Transverse colon (tissue), 4 donors: Measurements from ENCODE around the gene PTPRC. TPM values are rescaled to one million over a fixed set of nuclear protein-coding genes. Genes with fewer than 3 reads are reported as not detected.

ENCODE experiments used
- DNase-seq: peaks from one replicate; pipeline ENCODE4 v3.0.0-alpha.2; 2019
- H3K27ac ChIP-seq, 4 donors: fragments of 200-600 bp; sonication (generic); 2 replicates each; pipeline ENCODE4 v1.5.1; 2016 to 2018; ENCODE audit warnings: inconsistent platforms in 4 of 4
- H3K27me3 ChIP-seq: fragments of 200-600 bp; sonication (generic); 2 replicates; pipeline ENCODE4 v1.5.1; 2017; ENCODE audit warnings: inconsistent platforms
- H3K36me3 ChIP-seq, 4 donors: fragments of 200-600 bp; sonication (generic); 2 replicates each; pipeline ENCODE4 v1.5.1; 2017 to 2019; ENCODE audit warnings: inconsistent platforms in 4 of 4
- H3K4me1 ChIP-seq, 4 donors: fragments of 200-600 bp; sonication (generic); 2 replicates each; pipeline ENCODE4 v1.5.1; 2017 to 2020; ENCODE audit warnings: inconsistent platforms in 4 of 4
- H3K4me3 ChIP-seq, 4 donors: fragments of 200-600 bp; sonication (generic); 1 replicate in 1 of 4; 2 replicates in 3 of 4; pipeline versions ENCODE4 v1.5.1 to v1.6.1; 2017 to 2019; ENCODE audit warnings: inconsistent platforms in 4 of 4
- H3K9me3 ChIP-seq, 2 donors: fragments of 200-600 bp; sonication (generic); 2 replicates each; pipeline ENCODE4 v1.5.1; 2017 to 2019; ENCODE audit warnings: inconsistent platforms in 2 of 2
- EP300 ChIP-seq: sonication (generic); formaldehyde crosslinking; IDR thresholded peaks from one replicate; pipeline ENCODE4 v1.6.1; 2017; ENCODE audit warnings: antibody characterized with exemption, low read depth
- POLR2A ChIP-seq: fragments of 450-650 bp; IDR thresholded peaks from one replicate; pipeline ENCODE4 v1.6.1; 2016; ENCODE audit warnings: antibody characterized with exemption, mild to moderate bottlenecking, moderate library complexity
- POLR2AphosphoS5 ChIP-seq, 3 donors: sonication (generic); formaldehyde crosslinking; IDR thresholded peaks; one replicate each; pipeline ENCODE4 v1.6.1; 2016; ENCODE audit warnings: antibody characterized with exemption in 3 of 3
- WGBS, 2 donors: methylation state at CpG; one replicate each; pipeline ENCODE4 v1.1.5; 2018; ENCODE audit warnings: low coverage in 1 of 2; 5-methylcytosine and 5-hydroxymethylcytosine counted together
- in situ Hi-C, 4 donors: fragments of 200-750 bp; cut with MboI; loops; one replicate each; pipeline versions ENCODE4 v1.15.0 to v1.15.1; 2017; ENCODE audit warnings: low sequenced_read_pairs in 3 of 4, low pct_ligation_motif_present in 1 of 4, low pct_unique_long_range_greater_than_20kb in 1 of 4
- intact Hi-C: fragments of 100-400 bp; cut with DNase I; formaldehyde crosslinking; loops from one replicate; pipeline ENCODE4 v1.15.1; 2023; ENCODE audit warnings: low total_unique reads
- total RNA-seq, 4 donors: library from RNA; depleted of rRNA; stranded (reverse); fragments of >200 nt; gene quantifications; one replicate each; pipeline ENCODE4 v1.1.0, GENCODE V29; 2016
- TF ChIP-seq, protein P1 (sequence below), 5 experiments: fragments of 200-600 bp in 3 of 5; fragments of 450-650 bp in 2 of 5; sonication (generic) in 3 of 5; IDR thresholded peaks; 1 replicate in 2 of 5; 2 replicates in 3 of 5; pipeline ENCODE4 v1.5.1; 2016 to 2017; ENCODE audit warnings: antibody characterized with exemption in 5 of 5, inconsistent platforms in 3 of 5, mild to moderate bottlenecking in 2 of 5, moderate library complexity in 1 of 5

PTPRC gene
- total RNA-seq, 4 donors from 2014 or later: 6.4 to 50.7 (median 25.6) TPM

DNA sequence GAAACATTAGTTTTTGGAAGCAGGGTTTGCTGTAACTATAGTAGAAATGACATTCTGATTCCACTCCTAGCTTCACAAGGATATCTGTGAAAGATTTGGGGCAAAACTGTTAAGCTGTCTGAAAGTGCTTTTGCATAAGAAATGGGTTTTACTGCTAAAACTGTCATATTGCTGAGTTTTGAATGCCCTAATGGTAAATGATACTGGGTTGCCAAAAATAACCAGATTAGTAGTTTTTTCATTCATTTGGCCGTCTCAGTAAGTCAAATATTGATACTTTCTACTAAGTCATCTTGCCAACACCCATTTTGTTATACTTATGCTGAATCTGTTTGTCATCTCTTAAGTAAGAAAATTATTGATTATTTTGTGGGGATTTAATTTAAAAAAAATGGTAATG, 399 bp upstream of the PTPRC start:
- 48 to 63% methylated on average over 1 of the region's 1 CpG for WGBS, 2 donors
- intact Hi-C loops: no loop called here
- no peaks in the 10 kb centered on the region for H3K27me3 ChIP-seq
- no peak overlapping the region for H3K4me3 ChIP-seq
- H3K36me3 ChIP-seq: no peaks in the 10 kb centered on the region
- no peaks in the 10 kb centered on the region for H3K4me1 ChIP-seq
- in situ Hi-C loops: no loop called here
- TF ChIP-seq POLR2A (no peak), POLR2AphosphoS5 (IDR thresholded peaks at IDR 0.05) (no peak), EP300 (no peak)
- TF ChIP-seq, protein P1, sequence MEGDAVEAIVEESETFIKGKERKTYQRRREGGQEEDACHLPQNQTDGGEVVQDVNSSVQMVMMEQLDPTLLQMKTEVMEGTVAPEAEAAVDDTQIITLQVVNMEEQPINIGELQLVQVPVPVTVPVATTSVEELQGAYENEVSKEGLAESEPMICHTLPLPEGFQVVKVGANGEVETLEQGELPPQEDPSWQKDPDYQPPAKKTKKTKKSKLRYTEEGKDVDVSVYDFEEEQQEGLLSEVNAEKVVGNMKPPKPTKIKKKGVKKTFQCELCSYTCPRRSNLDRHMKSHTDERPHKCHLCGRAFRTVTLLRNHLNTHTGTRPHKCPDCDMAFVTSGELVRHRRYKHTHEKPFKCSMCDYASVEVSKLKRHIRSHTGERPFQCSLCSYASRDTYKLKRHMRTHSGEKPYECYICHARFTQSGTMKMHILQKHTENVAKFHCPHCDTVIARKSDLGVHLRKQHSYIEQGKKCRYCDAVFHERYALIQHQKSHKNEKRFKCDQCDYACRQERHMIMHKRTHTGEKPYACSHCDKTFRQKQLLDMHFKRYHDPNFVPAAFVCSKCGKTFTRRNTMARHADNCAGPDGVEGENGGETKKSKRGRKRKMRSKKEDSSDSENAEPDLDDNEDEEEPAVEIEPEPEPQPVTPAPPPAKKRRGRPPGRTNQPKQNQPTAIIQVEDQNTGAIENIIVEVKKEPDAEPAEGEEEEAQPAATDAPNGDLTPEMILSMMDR (IDR thresholded peaks at IDR 0.05): no peak
- peak overlapping the region; percentile 49 to 71 (median 63) for H3K27ac ChIP-seq
- DNase-seq: no peak
- H3K9me3 ChIP-seq: no peaks in the 10 kb centered on the region

DNA sequence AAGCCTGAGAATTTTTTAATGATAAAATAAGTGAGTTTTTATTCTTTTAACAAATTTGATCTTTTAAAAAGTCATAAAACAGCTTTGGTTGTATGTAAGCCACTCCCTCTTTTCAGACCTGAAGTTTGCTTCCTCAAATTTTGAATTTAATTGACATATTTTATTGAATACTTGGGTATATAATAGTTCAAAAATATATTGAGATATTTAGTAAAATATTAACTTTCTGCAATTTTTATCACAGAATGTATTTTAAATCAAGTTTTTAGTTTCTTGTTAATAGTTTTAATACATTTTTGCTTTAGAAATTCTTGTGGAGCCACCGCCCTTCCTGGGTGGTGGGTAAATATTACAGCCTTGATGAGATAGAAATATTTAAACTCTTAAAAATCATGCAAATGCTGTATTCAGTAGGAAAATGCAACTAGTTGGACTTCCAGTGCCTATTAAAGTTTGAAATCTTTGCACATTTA, 867 bp downstream of the PTPRC start:
- WGBS, 2 donors: 63 to 70% methylated on average over 1 of the region's 1 CpG
- no peak for DNase-seq
- peak overlapping the region in 3 of 4 donors; percentile 11 to 36 (median 13) for H3K4me3 ChIP-seq
- TF ChIP-seq, protein P1 (IDR thresholded peaks at IDR 0.05): no peak
- no peak for TF ChIP-seq EP300
- intact Hi-C loops: no loop called here
- no peaks in the 10 kb centered on the region for H3K27me3 ChIP-seq
- H3K27ac ChIP-seq: peak overlapping the region; percentile 49 to 71 (median 63)
- in situ Hi-C loops: no loop called here
- H3K36me3 ChIP-seq: no peaks in the 10 kb centered on the region
- H3K9me3 ChIP-seq: no peaks in the 10 kb centered on the region
- no peaks in the 10 kb centered on the region for H3K4me1 ChIP-seq

DNA sequence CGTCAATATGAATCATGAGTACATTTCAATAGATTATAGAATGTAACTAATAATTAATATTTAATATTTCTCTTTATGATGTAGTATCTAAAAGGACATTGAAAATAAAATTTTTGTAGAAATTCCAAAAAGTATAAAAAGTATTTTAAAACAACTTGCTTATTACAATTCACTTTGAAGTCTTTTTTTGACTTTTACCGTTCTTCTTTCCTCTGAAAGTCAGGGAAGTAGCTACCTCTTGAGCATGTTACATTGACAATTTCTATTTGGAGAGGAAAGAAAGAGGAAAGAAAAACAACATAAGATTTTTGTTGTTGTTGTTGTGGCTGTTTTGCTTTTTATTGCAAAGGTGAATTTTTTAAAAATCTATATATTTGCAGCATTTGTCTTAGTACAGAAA, 1.3 kb downstream of the PTPRC start:
- DNase-seq: no peak
- peak overlapping the region; percentile 49 to 71 (median 63) for H3K27ac ChIP-seq
- in situ Hi-C loops: no loop called here

DNA sequence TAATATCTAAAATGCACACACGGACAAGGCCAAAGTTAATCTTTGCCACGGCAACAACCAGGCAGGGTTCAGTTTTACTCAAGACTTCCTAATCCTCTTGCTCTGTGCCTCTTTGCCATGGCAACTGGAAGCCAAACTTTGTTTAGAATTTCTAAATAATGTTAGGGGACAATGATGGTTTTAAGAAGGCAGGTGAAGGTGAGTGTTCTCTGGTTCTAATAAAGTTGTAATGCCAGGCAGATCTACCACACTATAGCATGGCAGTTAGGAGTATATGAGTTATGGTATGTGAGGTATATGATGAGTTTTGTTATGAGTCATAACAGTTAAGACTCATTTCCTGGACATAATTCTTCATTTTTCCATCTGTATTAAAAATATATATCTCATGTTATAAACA, 2.7 kb downstream of the PTPRC start:
- no peaks in the 10 kb centered on the region for H3K27me3 ChIP-seq
- in situ Hi-C loops: no loop called here
- H3K4me3 ChIP-seq: peak overlapping the region in 1 of 4 donors; percentile 36
- WGBS, 2 donors: 20 to 30% methylated on average over 2 of the region's 2 CpGs
- no peaks in the 10 kb centered on the region for H3K4me1 ChIP-seq
- DNase-seq: no peak
- TF ChIP-seq POLR2AphosphoS5 (IDR thresholded peaks at IDR 0.05): no peak
- no peak for TF ChIP-seq POLR2A
- TF ChIP-seq EP300: no peak
- TF ChIP-seq, protein P1 (IDR thresholded peaks at IDR 0.05): no peak
- no peaks in the 10 kb centered on the region for H3K36me3 ChIP-seq
- intact Hi-C loops: no loop called here
- H3K27ac ChIP-seq: peak overlapping the region; percentile 12 to 71 (median 56)
- no peaks in the 10 kb centered on the region for H3K9me3 ChIP-seq

More for the DNA sequence above, 1.3 kb downstream of the PTPRC start:
- 52 to 71% methylated on average over 2 of the region's 2 CpGs for WGBS, 2 donors
- H3K36me3 ChIP-seq: no peaks in the 10 kb centered on the region
- no peaks in the 10 kb centered on the region for H3K27me3 ChIP-seq
- H3K4me1 ChIP-seq: no peaks in the 10 kb centered on the region
- intact Hi-C loops: no loop called here
- H3K9me3 ChIP-seq: no peaks in the 10 kb centered on the region
- peak overlapping the region in 3 of 4 donors; percentile 11 to 36 (median 13) for H3K4me3 ChIP-seq
- TF ChIP-seq EP300: no peak
- TF ChIP-seq POLR2A: no peak
- TF ChIP-seq POLR2AphosphoS5 (IDR thresholded peaks at IDR 0.05): no peak
- TF ChIP-seq, protein P1 (IDR thresholded peaks at IDR 0.05): no peak
